MM.1S (cell line): Measurements from ENCODE around the gene ANTXR1.

Experiments used
- DNase-seq: peaks from one replicate; pipeline ENCODE4 v3.0.0-alpha.2; 2015
- H2AFZ ChIP-seq: fragments of 300-600 bp; sonication (generic); 2 replicates; pipeline ENCODE4 v1.6.0; 2016; ENCODE audit warnings: antibody characterized with exemption, low read length
- H3F3A ChIP-seq: fragments of 300-600 bp; sonication (generic); 2 replicates; pipeline ENCODE4 v1.6.1; 2016; ENCODE audit warnings: mild to moderate bottlenecking, antibody characterized with exemption, low read length, moderate library complexity, mixed read lengths; ENCODE audit not compliant: insufficient read depth
- H3K27ac ChIP-seq: fragments of 300-600 bp; sonication (generic); 2 replicates; pipeline ENCODE4 v1.5.1; 2016; ENCODE audit warnings: mild to moderate bottlenecking, low read length
- H3K27me3 ChIP-seq: fragments of 300-600 bp; sonication (generic); replicated peaks from 2 replicates; pipeline ENCODE4 v1.6.0; 2016; ENCODE audit warnings: low read length; ENCODE audit not compliant: insufficient read depth
- H3K36me3 ChIP-seq: fragments of 300-600 bp; sonication (generic); replicated peaks from 2 replicates; pipeline ENCODE4 v1.6.1; 2016; ENCODE audit warnings: mild to moderate bottlenecking, low read length, mixed read lengths; ENCODE audit not compliant: insufficient read depth
- H3K4me1 ChIP-seq: fragments of 300-600 bp; sonication (generic); 2 replicates; pipeline ENCODE4 v1.6.1; 2016; ENCODE audit warnings: low read length, mixed read lengths
- H3K4me2 ChIP-seq: fragments of 300-600 bp; sonication (generic); 2 replicates; pipeline ENCODE4 v1.6.0; 2016; ENCODE audit warnings: low read depth, low read length
- H3K4me3 ChIP-seq: fragments of 300-600 bp; sonication (generic); 2 replicates; pipeline ENCODE4 v1.5.1; 2016; ENCODE audit warnings: low read length, mixed read lengths
- H3K79me2 ChIP-seq: fragments of 300-600 bp; sonication (generic); 2 replicates; pipeline ENCODE4 v1.6.1; 2016; ENCODE audit warnings: mixed run types, low read length, mixed read lengths
- H3K9ac ChIP-seq: fragments of 300-600 bp; sonication (generic); 2 replicates; pipeline ENCODE4 v1.6.1; 2016; ENCODE audit warnings: low read length, mixed read lengths
- H3K9me2 ChIP-seq: fragments of 300-600 bp; sonication (generic); replicated peaks from 2 replicates; pipeline ENCODE4 v1.6.1; 2016; ENCODE audit warnings: mild to moderate bottlenecking, low read length, mixed read lengths; ENCODE audit not compliant: insufficient read depth
- H3K9me3 ChIP-seq: fragments of 300-600 bp; sonication (generic); replicated peaks from 2 replicates; pipeline ENCODE4 v1.6.1; 2016; ENCODE audit warnings: mild to moderate bottlenecking, low read length, mixed read lengths; ENCODE audit not compliant: insufficient read depth
- H4K20me1 ChIP-seq: fragments of 300-600 bp; sonication (generic); 2 replicates; pipeline ENCODE4 v1.6.1; 2016; ENCODE audit warnings: mild to moderate bottlenecking, low read length, moderate library complexity, mixed read lengths; ENCODE audit not compliant: insufficient read depth
- EZH2 ChIP-seq: fragments of 300-600 bp; sonication (generic); optimal IDR thresholded peaks from 2 replicates; pipeline ENCODE3; 2017; ENCODE audit warnings: low read depth, mild to moderate bottlenecking, antibody characterized with exemption, low read length, mixed read lengths
- EZH2phosphoT487 ChIP-seq: fragments of 300-600 bp; sonication (generic); IDR thresholded peaks from 2 replicates; pipeline ENCODE4 v1.6.1; 2018; ENCODE audit warnings: antibody characterized with exemption, low read length
- TF ChIP-seq, protein P1 (sequence below): fragments of 300-600 bp; sonication (generic); IDR thresholded peaks from 2 replicates; pipeline ENCODE4 v1.5.1; 2016; ENCODE audit warnings: antibody characterized with exemption, low read length, mixed read lengths

Gene ANTXR1

DNA sequence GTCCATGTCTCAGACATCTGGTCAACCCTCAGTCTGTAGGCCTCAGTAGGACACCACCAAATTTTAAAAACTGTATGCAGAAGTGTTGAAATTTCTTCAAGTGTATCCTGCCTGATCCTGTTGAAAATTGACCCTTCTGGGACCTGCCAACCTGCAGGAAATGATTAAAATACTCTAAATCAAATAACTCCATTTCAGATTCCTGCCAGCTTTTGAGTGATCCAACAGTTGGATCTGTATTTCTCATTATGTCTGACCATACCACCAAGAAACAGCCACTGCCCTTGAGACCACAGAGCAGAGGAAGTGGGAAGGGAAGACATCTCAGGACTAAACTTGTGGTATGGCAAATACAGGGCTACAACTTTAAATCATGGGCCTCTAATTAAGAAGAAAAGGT is 113.4 kb downstream of the ANTXR1 start:
- no peak overlapping the region for H2AFZ ChIP-seq
- no peaks in the 10 kb centered on the region for H3F3A ChIP-seq
- no peaks in the 10 kb centered on the region for H3K36me3 ChIP-seq
- no peaks in the 10 kb centered on the region for H3K4me1 ChIP-seq
- no peak overlapping the region for H3K4me3 ChIP-seq
- H3K4me2 ChIP-seq: no peak overlapping the region
- H3K27me3 ChIP-seq: no peaks in the 10 kb centered on the region
- no peak overlapping the region for H3K27ac ChIP-seq
- H3K79me2 ChIP-seq: no peaks in the 10 kb centered on the region
- TF ChIP-seq EZH2phosphoT487 (no peak), EZH2 (no peak)
- TF ChIP-seq, protein P1, sequence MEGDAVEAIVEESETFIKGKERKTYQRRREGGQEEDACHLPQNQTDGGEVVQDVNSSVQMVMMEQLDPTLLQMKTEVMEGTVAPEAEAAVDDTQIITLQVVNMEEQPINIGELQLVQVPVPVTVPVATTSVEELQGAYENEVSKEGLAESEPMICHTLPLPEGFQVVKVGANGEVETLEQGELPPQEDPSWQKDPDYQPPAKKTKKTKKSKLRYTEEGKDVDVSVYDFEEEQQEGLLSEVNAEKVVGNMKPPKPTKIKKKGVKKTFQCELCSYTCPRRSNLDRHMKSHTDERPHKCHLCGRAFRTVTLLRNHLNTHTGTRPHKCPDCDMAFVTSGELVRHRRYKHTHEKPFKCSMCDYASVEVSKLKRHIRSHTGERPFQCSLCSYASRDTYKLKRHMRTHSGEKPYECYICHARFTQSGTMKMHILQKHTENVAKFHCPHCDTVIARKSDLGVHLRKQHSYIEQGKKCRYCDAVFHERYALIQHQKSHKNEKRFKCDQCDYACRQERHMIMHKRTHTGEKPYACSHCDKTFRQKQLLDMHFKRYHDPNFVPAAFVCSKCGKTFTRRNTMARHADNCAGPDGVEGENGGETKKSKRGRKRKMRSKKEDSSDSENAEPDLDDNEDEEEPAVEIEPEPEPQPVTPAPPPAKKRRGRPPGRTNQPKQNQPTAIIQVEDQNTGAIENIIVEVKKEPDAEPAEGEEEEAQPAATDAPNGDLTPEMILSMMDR: no peak
- no peaks in the 10 kb centered on the region for H4K20me1 ChIP-seq
- no peaks in the 10 kb centered on the region for H3K9me3 ChIP-seq
- H3K9ac ChIP-seq: no peak overlapping the region
- H3K9me2 ChIP-seq: no peaks in the 10 kb centered on the region
- no peak for DNase-seq

DNA sequence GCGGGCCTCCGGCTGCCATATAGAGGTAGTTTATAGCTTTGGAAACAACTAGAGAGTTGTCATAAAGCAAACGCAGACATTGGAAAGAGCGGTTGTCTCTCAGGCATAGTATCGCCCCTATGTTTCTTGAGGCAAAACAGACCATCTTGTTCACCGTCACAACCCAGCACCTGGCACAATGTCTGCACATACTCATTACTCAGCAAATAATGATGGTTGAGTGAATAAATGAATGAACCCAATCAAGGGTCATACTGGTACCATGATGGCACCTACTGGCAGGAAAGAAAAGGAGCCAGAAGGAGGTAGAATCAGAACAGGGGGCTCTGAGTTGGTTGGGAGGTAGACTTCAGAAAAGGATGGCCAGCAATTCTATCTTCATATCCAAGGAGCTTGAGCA is 118.5 kb downstream of the ANTXR1 start:
- H3K9ac ChIP-seq: no peak overlapping the region
- no peaks in the 10 kb centered on the region for H4K20me1 ChIP-seq
- H3F3A ChIP-seq: no peaks in the 10 kb centered on the region
- TF ChIP-seq EZH2: no peak
- TF ChIP-seq, protein P1: no peak
- TF ChIP-seq EZH2phosphoT487: no peak
- H3K4me2 ChIP-seq: no peak overlapping the region
- no peak overlapping the region for H3K27ac ChIP-seq
- H3K4me1 ChIP-seq: no peaks in the 10 kb centered on the region
- H3K36me3 ChIP-seq: no peaks in the 10 kb centered on the region
- no peaks in the 10 kb centered on the region for H3K9me3 ChIP-seq
- H3K79me2 ChIP-seq: no peaks in the 10 kb centered on the region
- no peaks in the 10 kb centered on the region for H3K27me3 ChIP-seq
- no peak overlapping the region for H3K4me3 ChIP-seq
- DNase-seq: no peak
- no peaks in the 10 kb centered on the region for H3K9me2 ChIP-seq
- no peak overlapping the region for H2AFZ ChIP-seq

DNA sequence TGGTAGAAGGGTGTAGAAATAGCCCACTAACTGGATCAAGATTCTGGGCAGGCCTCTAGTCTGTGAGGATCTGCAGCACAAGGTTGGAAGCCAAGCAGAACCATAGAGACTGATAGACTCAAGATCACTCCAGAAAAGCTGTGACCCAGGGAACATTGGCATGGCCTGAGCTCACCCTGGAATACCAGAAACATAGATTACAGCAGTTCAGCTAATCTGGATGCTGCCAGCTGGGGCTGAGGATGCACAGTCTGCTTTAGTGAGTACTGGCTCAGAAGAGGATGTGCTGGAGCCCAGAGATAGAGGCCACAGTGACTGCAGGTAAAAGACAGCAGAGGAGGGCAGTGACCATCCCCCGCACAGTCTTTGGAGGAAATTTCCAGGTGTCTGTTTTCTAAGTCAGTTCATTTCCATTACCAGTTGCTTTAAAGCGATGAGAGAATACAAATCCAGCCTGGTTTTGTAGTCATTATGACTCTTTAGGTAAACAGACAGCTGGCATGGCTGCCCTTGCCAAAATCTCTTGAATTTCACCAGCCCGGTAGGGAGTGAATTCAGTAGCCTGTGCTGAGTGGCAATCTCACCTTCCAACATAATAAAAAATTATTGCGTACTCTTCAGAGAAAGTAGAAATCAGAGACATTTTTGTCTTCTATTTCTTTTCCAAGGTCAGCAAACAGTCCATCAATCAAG is 119.2 kb downstream of the ANTXR1 start:
- no peak for TF ChIP-seq EZH2
- TF ChIP-seq, protein P1: no peak
- TF ChIP-seq EZH2phosphoT487: no peak
- Histone ChIP-seq H3F3A (no peaks in the 10 kb centered on the region), H4K20me1 (no peaks in the 10 kb centered on the region), H3K79me2 (no peaks in the 10 kb centered on the region), H3K9me2 (no peaks in the 10 kb centered on the region), H2AFZ (no peak overlapping the region), H3K27me3 (no peaks in the 10 kb centered on the region), H3K9ac (no peak overlapping the region), H3K27ac (no peak overlapping the region), H3K9me3 (no peaks in the 10 kb centered on the region), H3K4me2 (no peak overlapping the region), H3K36me3 (no peaks in the 10 kb centered on the region), H3K4me3 (no peak overlapping the region), H3K4me1 (no peaks in the 10 kb centered on the region)
- DNase-seq: no peak
